HG03469 (cell line): ENCODE data around the gene L1CAM.
A peak's percentile ranks its signal among the peaks of the same experiment; 100 is the strongest.

Experiments
- ATAC-seq: cut with Tn5 transposase; IDR thresholded peaks from one replicate; pipeline ENCODE4 v1.9.1; 2021; ENCODE audit warnings: mild to moderate bottlenecking, moderate library complexity, moderate number of reproducible peaks; ENCODE audit not compliant: unreplicated experiment

The L1CAM gene

DNA sequence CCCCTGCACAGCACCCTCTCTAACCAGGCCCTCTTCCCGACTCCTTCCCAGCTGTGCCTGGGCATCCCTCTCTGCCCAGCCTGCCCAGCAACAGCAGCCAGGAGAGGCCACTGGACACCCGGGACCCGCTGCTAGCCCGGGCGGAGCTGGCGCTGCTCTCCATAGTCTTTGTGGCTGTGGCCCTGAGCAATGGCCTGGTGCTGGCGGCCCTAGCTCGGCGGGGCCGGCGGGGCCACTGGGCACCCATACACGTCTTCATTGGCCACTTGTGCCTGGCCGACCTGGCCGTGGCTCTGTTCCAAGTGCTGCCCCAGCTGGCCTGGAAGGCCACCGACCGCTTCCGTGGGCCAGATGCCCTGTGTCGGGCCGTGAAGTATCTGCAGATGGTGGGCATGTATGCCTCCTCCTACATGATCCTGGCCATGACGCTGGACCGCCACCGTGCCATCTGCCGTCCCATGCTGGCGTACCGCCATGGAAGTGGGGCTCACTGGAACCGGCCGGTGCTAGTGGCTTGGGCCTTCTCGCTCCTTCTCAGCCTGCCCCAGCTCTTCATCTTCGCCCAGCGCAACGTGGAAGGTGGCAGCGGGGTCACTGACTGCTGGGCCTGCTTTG lies 19.6 kb upstream of the L1CAM start:
- ATAC-seq, result no peak

DNA sequence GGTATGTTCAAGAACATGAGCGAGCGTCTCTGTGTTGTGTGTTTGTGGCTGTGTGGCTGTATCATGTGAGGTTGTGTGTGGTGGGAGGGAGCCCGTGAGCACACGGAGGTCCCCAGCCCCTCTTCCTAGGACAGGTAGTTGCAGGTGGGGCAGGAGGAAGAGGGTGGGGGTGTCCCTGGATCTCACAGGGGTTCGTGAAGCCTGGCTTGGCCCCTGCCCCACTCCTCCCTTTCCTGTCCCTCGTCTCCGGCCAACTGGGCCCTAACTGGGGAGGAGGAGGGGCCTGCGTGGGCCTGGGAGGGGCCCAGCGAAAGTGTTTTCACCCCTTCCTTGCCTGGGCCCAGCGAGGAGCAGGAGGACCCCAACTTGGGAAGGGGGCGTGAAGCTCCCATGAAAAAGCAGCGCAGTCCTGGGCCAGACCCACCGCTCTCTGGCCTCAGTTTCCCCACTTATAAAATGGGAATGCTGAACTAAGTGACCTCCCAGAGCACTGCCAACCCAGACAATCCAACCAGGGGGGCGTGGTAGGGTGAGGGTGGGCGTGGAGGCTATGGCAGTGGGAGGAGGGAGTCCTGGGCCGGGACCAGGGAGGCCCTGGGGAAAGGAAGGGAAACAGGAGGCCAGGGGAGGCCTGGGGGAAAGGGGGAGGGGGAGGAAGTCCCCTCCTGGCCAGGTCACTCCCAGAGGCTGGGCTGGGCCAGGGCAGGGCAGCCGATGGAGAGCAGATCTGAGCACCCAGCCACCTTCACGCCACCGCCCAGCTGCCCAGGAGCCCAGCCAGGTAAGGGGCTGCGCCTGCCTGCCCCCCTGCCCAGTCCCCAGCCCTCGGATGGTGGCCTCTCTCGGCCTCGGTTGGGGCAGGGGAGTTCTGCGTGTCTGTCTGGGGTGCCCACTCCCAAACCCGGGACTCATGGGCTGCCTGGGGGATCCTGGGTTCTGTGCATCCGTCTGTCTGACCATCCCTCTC lies 18.3 kb upstream of the L1CAM start, which contains the start of gene AVPR2:
Gene AVPR2, plus strand, starts transcription at position 683 of the 967 bp plus-strand sequence. CDS start 473 bp downstream, outside the sequence.
- no peak for ATAC-seq

DNA sequence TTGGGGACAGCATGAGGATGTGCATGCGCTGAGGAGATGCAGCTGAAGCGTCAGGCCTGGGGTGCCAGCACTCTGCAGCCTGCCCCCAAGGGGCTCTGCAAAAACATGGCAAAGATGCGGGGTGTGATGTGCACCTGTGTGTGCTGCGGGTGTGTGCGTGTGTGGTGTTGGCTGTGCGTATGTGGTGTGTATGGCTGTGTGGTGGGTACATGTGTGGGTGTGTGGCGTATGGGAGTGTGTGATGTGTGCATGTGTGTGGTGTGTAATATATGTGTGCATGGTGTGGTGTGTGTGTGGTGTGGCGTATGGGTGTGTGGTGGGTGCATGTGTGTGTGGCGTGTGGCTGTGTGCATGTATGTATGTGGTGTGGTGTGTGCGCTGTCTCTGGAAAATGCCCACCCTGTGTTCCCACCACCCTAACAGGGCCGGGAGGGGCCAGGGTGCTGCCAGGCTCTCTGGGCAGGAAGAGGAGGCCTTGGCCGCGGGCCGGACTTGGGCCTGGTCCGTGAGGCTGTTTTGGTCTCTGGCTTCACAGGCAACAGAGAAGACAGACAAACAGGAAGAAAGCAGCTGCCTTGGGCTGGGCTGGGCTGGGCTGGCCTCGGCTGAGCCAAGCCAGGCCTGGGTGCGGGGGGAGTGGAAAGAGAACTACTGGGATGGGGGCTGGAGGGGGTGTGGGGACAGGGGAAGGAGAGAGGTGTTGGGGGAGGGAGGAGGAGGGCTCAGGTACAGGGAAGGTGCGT lies 17.4 kb upstream of the L1CAM start:
- no peak for ATAC-seq

DNA sequence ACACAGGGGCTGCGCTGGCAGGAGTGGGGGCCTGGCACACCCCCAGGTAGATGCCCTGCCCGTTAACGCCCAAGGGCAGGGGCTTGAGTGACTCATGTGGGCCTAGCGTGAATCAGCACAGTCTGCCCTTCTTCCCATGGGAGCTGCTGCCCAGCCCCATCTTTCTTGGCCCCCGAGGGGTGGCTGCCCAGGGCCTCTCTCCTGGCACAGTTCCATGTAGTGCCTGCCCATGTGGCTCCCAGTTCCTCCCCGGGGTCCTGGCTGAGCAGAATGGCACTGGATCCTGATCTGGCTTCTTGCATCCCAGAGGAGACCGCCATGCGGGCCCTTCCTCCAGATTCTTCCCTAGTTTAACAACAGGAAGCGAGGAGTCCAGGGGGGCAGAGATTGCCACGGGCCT lies 16.4 kb upstream of the L1CAM start:
- no peak for ATAC-seq

DNA sequence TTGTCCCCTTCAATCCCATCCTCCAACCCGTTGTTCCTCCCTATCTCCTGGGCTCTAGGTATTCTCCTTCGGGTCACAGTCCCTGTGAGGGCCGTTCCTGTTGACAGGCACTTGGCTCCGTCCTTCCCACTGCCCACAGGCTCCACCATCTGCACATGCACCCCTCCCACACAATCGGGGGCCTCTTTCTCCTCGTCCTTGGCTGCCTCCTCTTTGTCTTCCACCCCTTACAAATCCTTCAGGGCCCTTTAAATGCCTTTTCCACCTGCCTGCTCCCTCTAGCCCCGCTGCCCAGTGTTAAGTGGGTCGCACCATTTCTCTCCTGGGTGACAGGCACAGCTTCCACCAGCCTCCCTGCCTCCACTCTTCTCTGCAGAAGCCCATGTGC lies 15.8 kb upstream of the L1CAM start:
- no peak for ATAC-seq

DNA sequence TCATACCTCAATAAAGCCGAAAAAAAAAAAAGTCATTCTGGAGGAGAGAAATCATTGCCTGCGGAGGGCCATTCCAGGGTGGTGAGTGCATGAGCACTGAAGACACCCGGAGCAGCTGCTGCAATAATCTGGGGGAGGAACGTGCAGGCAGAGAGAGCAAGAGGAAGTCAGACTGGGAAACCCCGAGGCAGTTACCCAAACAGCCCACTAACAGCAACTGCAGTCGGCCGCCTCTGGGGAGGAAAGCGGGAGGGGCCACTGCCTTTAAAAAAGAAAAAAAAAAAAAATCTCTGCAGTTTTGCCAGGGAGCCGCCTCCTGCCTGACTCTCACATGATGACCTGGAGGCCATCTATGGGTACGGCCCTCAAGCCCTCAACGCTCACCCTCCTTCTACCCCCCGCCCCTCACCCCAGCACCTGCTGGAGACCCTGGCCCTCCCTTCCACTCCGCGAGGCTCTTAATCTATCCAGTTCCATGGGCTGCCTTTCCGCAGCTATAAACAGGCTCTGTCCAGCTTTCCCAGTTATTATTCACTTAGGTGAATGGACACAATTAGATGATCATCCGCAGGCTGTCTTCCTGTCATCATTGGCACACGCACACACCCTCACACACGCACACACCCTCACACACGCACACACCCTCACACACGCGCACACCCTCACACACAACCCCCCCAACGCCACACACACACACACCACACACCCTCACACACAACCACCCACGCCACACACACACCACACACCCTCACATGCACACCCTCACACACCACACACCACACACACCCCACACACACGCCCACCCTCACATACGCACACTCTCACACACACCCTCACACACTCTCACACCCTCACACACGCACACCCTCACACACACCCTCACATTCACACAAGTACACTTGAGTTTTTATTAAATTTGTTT lies 15.1 kb upstream of the L1CAM start:
- peak; percentile 56 for ATAC-seq

DNA sequence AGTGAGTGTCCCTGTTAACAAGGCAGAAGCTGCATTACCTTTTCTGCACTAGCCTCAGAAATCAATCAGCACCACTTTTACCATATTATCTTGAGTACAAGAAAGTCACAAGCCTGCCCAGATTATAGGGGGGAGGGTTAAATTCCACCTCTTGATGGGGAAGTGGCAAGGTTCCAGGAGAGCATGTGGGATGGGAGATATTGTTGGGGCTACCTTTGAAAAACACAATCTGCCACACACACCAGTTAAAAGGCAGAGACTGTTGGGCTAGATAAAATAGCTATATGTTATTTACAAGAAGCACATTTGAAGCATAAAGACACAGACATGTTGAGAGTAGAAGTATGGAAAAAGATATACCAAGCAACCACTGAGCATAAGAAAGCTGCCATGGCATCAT lies 11.9 kb upstream of the L1CAM start:
- ATAC-seq, result no peak

DNA sequence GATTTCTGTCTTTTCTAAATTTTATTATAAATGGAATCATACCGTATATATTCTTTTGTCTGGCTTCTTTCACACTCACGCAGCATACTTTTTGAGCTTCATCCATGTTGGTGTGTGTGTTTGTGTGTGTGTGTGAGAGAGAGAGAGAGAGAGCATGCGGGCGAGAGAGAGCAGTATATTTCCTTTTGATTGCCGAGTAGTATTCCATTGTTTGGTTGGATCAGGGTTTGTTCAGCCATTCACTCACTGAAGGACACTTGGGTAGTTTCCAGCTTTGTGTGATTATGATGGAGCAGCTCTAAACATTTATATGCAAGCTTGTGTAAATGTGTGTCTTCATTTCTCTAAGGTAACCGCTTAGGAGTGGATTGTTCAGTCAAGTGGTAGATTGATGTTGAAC lies 3.1 kb upstream of the L1CAM start:
- no peak for ATAC-seq

DNA sequence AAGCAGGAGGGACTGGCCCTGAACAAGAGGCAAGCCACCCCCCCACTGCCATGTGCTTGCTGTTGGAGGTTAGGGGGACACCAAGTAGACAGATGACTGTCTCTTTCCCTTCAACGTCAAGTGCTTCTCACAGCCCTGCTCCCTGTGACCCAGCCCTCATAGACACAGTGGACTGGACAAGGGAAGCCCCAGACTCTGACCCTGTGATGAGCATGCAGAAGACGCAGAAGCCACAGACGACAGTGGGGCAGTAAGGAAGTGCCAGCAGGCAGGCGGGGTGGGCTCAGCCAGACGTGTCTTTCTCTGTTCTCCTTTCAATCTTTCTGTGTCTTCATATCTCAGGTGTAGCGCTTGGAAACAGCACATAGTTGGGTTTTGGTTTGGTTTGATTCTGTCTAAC lies 2.4 kb upstream of the L1CAM start:
- ATAC-seq, result no peak

DNA sequence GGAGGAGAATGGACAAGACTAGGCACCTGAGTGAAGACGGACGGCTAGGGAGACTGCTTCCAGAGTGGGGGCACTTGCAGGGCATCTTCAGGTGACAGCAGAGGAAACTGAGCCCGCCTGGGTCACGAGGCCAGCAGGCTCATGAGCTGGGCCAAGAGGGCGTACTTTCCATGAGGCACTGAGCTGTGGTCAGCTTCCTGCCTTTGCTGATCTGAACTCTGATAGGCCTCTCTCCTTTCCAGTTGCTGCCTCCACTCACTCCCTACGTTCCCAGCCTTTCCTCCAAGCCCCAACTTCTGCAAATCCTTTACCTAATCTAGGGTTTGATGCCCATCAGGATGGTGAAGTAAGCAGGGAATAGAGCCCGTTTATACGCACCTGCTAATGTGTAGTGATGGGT lies 1.4 kb upstream of the L1CAM start:
- no peak for ATAC-seq

DNA sequence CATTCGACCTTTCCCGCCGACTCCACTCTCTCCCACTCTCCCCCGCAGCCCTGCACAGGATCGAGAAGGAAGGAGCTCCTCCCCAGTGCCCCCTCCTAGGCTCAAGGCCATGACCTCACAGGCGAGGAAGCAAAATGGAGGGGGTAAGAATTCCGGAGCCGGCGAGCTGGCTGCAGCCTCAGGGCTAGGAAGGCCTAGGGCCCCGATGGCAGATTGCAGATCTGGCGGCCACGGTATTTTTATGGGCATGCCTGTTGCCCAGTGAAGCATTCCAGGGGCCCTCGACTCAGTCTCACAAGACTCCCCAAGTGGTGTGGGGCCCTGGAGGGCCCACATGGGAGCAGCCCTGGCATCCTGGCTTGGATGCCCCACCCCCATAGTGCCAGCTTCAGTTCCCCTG lies 942 bp upstream of the L1CAM start:
- no peak for ATAC-seq

DNA sequence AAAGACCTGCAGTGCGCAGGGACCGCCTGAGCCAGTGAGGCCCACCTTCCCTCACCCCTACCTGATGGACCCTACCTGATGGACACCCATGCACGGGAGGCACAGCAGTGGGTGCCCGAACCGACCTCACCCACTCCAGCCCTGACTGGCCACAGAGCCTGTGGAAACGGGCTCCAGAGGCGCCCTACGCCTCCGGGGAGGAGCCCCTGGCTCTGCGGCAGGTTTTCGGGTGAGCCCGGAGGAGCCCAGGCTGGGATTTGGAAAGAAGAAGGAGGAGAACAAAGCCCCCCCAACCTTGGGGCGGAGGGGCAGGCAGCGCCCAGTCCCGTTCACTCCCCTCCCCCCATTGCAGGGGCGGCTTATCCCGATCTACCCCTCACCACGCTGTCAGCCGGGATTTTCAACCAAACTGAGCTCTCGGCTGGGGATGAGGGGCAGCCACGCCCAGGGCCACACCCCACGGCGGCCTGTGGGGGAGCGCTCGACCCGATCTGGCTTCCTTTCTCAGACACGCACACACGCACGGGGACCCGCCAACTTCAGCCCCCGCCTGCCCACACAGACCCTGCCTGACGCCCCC lies 675 bp downstream of the L1CAM start:
- ATAC-seq, result no peak

DNA sequence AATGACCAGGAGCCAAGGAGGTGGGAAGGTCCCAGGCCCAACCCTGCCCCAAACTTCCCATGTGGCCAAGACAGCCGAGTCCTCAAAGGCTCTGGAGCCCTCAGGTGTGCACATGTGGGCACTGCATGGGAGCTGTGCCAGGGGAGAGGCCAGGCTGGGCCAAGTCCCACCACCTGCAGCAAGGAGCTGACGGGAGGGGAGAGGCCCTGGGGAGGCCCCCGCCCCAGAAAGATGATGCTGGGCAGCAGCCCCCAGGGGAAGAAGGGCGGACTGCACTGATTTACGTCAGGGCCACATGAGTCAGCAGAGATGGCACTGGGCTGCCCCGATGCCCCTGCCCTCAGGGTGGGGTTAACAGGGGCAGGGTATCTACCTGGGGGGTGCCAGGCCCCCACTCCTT lies 1.4 kb downstream of the L1CAM start:
- ATAC-seq, result no peak

DNA sequence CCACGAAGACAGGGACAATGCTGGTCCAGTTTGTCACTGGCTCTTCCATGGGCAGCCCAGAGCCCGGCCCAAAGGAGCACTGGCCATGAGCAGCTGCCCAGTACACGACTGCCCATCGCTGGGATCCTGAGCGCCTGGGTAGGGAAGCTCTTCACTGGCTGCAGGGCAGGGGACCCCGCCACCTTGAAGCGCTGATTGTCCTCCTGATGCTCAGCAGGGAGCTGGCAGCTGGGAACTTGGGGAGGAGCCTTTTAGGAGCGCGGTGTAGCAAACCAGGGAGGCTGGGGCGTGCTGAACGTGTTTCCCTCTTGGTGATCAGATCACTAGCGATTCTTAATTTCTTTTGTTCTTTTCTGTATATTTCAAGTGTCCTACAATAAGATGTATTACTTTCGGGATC lies 1.8 kb downstream of the L1CAM start:
- no peak for ATAC-seq

DNA sequence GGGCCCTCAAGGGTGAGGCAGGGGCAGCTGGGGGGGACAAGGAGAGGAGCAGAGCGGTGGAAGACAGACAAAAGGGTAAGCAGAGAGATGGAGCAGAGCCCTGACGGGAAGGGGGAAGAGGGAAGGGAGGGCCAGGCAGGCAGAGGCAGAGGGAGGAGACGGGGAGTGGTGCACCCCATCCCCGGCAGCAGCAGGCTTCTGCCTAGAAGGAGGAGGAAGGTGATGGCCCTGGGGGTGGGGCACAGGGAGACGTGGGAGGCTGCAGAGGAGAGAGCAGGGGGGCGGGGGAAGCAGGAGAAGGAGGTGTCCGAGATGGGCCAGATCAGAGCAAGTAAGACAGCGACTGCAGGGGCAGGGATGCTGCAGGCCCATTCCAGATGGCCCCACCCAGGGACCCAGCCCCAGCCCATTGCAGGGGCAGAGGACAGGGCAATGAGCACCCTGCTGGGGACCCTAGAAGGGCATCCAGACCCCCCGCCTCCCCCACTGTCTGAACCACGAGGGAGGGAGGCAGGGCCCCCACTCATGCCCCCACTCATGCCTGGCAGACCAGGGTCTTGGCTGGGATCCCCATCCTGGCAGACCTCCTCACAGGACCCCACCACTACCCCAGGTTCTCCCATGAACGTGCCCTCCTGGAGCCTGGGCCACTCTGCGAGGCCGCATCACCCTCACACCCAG lies 2.7 kb downstream of the L1CAM start:
- no peak for ATAC-seq

DNA sequence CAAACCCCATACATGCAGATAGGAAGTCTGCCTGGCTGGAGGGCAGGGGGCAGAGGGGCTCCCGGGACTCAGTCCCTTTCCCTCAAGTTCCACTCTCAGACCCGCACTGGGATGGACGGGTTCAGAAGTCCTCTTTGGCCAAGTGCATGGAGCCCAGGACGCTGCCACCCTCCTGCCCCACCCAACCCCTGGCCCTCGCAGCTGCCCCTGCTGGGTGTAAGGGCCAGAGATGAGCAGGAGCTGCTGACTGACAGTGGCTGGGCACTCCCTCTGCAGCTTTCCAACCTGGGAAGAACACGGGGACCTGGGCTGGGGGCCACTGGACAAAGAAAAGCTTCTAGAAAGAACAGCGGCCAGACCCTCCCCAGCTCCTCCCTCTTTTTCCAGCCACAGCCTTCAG lies 3.4 kb downstream of the L1CAM start:
- ATAC-seq, result no peak

DNA sequence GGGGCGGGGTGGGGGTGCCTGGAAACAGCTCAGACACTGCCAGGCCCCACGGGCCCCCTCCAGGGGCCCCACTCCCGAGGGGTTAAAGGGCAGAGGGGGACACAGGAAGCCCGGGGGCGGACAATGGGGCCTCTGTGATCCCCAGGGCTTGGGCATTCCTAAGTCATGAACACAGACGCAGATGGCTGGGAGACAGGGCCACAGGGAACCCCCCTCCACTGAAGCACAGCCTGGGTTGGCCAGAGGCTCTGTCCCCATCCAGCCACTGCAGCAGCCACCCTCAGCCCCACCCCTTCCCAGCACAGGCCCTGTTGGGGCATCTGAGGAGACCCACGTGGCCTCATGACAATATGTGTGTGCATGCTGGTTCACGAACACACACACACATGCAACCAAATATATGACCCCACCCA lies 3.9 kb downstream of the L1CAM start:
- no peak for ATAC-seq

DNA sequence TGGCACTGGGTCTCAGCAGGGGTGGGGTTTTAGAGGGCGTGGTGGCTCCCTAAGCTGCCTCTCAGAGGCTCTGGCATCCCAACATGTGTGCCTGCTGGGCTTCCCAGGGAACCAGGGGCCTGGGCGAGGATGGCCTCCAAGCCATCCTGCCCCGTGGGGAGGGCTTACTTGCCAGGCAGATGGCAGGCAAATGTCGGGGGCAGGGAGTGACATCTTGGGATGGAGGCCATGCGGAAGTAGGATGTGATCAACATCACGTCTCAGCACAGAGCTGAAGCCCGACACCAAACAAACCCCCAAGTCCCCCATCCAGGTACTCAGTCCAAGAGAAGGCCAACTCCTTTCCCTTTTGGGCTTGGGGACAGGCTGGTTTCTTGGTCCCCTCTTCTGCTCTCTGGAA lies 4.7 kb downstream of the L1CAM start:
- ATAC-seq, result no peak

DNA sequence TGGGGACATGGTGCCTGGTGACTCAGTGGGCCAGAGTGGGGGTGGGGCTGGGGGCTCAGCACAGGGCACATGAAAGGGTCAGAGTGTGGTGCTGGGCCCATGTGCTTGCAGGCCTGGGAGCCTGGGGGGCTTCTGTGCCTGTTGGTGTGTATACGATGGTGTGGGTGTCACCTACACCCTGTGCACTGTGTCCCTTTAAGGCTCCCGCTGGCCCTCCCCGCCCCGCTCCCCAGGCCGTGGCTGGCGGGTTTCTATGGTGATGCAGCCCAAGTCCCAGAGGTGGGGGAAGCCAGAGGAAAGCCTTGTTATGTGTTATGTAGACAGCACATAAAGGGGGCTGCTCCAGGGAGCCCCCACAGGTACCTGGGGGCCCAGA lies 5.5 kb downstream of the L1CAM start:
- ATAC-seq, result no peak
